Panc1 (cell line): ENCODE measurements around the gene MAGEA4. TPM values are rescaled to one million over a fixed set of nuclear protein-coding genes. Genes with fewer than 3 reads are reported as not detected.

Experiments used
- ATAC-seq: fragments of 200-7000 bp; cut with Tn5 transposase; 2 replicates; pipeline ENCODE4 v1.9.1; 2020; ENCODE audit warnings: mild to moderate bottlenecking, moderate library complexity
- BruUV-seq: library from RNA; stranded (reverse); fragments of 400-500 nt; replicated peaks from 2 replicates; lab custom pipeline; 2021; lab: Mats Ljungman, UMichigan
- CTCF ChIA-PET: fragments of 300-600 bp; sonication (Branson Sonifier 250); formaldehyde crosslinking; loops from one replicate; lab custom pipeline; 2022; ENCODE audit warnings: antibody characterized with exemption; lab: Charles Lee
- POLR2A ChIA-PET: fragments of 300-600 bp; sonication (Branson Sonifier 250); formaldehyde crosslinking; loops from one replicate; lab custom pipeline; 2022; ENCODE audit warnings: antibody characterized with exemption; lab: Charles Lee
- DNase-seq: peaks from one replicate; pipeline ENCODE4 v3.0.0-alpha.2; 2010; ENCODE audit warnings: low read depth, low spot score
- H3K27ac ChIP-seq: 2 replicates; pipeline ENCODE4 v1.5.1; 2011; ENCODE audit warnings: mild to moderate bottlenecking, low read length, inconsistent platforms
- H3K27me3 ChIP-seq: fragments of 200-500 bp; sonication (Bioruptor generic); 2 replicates; pipeline ENCODE4 v1.6.0; 2014; ENCODE audit warnings: low read length, inconsistent platforms; ENCODE audit not compliant: control insufficient read depth, insufficient read depth
- H3K36me3 ChIP-seq: fragments of 200-500 bp; sonication (Bioruptor generic); 2 replicates; pipeline ENCODE4 v1.5.1; 2014; ENCODE audit warnings: inconsistent platforms, mild to moderate bottlenecking, low read length, moderate library complexity; ENCODE audit not compliant: control insufficient read depth, insufficient read depth
- H3K4me1 ChIP-seq: 2 replicates; pipeline ENCODE4 v1.5.1; 2011; ENCODE audit warnings: inconsistent platforms, mild to moderate bottlenecking, low read length, moderate library complexity; ENCODE audit not compliant: control insufficient read depth, insufficient read depth
- H3K4me3 ChIP-seq, 2 experiments: 2 replicates each; pipeline ENCODE4 v1.5.1; 2011 to 2012; ENCODE audit warnings: low read depth in 2 of 2, low read length in 2 of 2, mild to moderate bottlenecking in 2 of 2, inconsistent platforms in 1 of 2, moderate library complexity in 1 of 2
- H3K9me3 ChIP-seq: fragments of 200-500 bp; sonication (Bioruptor generic); 2 replicates; pipeline ENCODE4 v1.5.1; 2014; ENCODE audit warnings: low read depth, mild to moderate bottlenecking, inconsistent platforms, low read length, moderate library complexity; ENCODE audit not compliant: control insufficient read depth, insufficient read depth
- POLR2AphosphoS5 ChIP-seq: IDR thresholded peaks from 2 replicates; pipeline ENCODE4 v1.6.1; 2012; ENCODE audit warnings: mild to moderate bottlenecking, low read depth, low read length, moderate library complexity
- SIN3A ChIP-seq: IDR thresholded peaks from 2 replicates; pipeline ENCODE4 v1.6.1; 2012; ENCODE audit warnings: low read depth, mild to moderate bottlenecking, low read length, moderate library complexity, borderline replicate concordance; ENCODE audit not compliant: insufficient read depth
- TCF7L2 ChIP-seq: IDR thresholded peaks from 2 replicates; pipeline ENCODE4 v1.6.1; 2011; ENCODE audit warnings: mild to moderate bottlenecking, low read depth, low read length, inconsistent platforms
- in situ Hi-C: cut with HindIII; loops from 2 replicates; pipeline ENCODE4 v1.10.0; 2016; ENCODE audit warnings: low sequenced_read_pairs, low pct_unique_long_range_greater_than_20kb
- intact Hi-C: fragments of 100-400 bp; cut with micrococcal nuclease; formaldehyde crosslinking; loops from one replicate; pipeline ENCODE4 v1.10.0; 2022; ENCODE audit not compliant: unreplicated experiment
- total RNA-seq: library from RNA; stranded (reverse); gene quantifications from one replicate; pipeline ENCODE4 v1.2.1, GENCODE V29; 2021; ENCODE audit not compliant: unreplicated experiment
- TF ChIP-seq, protein P1 (sequence below), 2 experiments: IDR thresholded peaks; 2 replicates each; pipeline ENCODE4 v1.6.1; 2011 to 2012; ENCODE audit warnings: low read depth in 2 of 2, control low read depth in 1 of 2, low read length in 1 of 2, mild to moderate bottlenecking in 1 of 2, moderate library complexity in 1 of 2; ENCODE audit not compliant: insufficient read depth in 1 of 2
- TF ChIP-seq, protein P2 (sequence below): fragments of 450-650 bp; IDR thresholded peaks from 2 replicates; pipeline ENCODE4 v1.5.1; 2017; ENCODE audit warnings: mild to moderate bottlenecking

Gene MAGEA4
- total RNA-seq, 1 experiment from 2014 or later: not detected

DNA sequence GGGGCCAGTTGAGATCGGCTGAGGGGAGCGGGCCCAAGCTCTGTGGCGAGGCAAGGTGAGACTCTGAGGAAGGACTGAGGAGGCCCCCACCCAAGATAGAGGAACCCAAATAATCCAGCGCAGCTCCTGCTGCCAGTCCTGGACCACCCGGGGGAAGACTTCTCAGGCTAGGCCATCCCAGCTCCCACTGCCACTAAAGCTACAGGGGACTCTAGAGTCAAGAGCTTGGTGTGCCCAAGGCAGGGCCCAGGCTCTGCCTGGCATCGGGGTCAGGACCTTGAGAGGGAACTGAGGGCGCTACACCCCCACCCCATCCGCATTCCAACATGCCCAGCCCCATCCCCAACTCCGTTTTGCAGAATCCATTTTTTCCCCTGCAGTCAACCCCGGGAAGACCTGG lies 8.6 kb downstream of the MAGEA4 start:
- in situ Hi-C loops: no loop called here
- Histone ChIP-seq H3K27me3 (no peaks in the 10 kb centered on the region), H3K4me1 (no peaks in the 10 kb centered on the region), H3K9me3 (no peaks in the 10 kb centered on the region), H3K27ac (no peak overlapping the region), H3K36me3 (no peaks in the 10 kb centered on the region), H3K4me3 (no peak overlapping the region)
- ATAC-seq (no peak), DNase-seq (no peak)
- TF ChIP-seq, protein P1, sequence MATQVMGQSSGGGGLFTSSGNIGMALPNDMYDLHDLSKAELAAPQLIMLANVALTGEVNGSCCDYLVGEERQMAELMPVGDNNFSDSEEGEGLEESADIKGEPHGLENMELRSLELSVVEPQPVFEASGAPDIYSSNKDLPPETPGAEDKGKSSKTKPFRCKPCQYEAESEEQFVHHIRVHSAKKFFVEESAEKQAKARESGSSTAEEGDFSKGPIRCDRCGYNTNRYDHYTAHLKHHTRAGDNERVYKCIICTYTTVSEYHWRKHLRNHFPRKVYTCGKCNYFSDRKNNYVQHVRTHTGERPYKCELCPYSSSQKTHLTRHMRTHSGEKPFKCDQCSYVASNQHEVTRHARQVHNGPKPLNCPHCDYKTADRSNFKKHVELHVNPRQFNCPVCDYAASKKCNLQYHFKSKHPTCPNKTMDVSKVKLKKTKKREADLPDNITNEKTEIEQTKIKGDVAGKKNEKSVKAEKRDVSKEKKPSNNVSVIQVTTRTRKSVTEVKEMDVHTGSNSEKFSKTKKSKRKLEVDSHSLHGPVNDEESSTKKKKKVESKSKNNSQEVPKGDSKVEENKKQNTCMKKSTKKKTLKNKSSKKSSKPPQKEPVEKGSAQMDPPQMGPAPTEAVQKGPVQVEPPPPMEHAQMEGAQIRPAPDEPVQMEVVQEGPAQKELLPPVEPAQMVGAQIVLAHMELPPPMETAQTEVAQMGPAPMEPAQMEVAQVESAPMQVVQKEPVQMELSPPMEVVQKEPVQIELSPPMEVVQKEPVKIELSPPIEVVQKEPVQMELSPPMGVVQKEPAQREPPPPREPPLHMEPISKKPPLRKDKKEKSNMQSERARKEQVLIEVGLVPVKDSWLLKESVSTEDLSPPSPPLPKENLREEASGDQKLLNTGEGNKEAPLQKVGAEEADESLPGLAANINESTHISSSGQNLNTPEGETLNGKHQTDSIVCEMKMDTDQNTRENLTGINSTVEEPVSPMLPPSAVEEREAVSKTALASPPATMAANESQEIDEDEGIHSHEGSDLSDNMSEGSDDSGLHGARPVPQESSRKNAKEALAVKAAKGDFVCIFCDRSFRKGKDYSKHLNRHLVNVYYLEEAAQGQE (IDR thresholded peaks at IDR 0.05; ENCODE audit: insufficient read depth in 1 of 2, low read depth in 2 of 2, low read length in 1 of 2): no peak
- TF ChIP-seq SIN3A (no peak), POLR2AphosphoS5 (no peak), TCF7L2 (no peak)
- TF ChIP-seq, protein P2, sequence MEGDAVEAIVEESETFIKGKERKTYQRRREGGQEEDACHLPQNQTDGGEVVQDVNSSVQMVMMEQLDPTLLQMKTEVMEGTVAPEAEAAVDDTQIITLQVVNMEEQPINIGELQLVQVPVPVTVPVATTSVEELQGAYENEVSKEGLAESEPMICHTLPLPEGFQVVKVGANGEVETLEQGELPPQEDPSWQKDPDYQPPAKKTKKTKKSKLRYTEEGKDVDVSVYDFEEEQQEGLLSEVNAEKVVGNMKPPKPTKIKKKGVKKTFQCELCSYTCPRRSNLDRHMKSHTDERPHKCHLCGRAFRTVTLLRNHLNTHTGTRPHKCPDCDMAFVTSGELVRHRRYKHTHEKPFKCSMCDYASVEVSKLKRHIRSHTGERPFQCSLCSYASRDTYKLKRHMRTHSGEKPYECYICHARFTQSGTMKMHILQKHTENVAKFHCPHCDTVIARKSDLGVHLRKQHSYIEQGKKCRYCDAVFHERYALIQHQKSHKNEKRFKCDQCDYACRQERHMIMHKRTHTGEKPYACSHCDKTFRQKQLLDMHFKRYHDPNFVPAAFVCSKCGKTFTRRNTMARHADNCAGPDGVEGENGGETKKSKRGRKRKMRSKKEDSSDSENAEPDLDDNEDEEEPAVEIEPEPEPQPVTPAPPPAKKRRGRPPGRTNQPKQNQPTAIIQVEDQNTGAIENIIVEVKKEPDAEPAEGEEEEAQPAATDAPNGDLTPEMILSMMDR: no peak
- intact Hi-C loops: no loop called here
- no TSS peak for BruUV-seq
- CTCF ChIA-PET: no interaction called here
- POLR2A ChIA-PET: no interaction called here

GRCh38 chrX:151921866-151922265 lies 9.2 kb downstream of the MAGEA4 start:
- H3K27me3 ChIP-seq: no peaks in the 10 kb centered on the region
- TF ChIP-seq, protein P2: no peak
- TF ChIP-seq SIN3A (no peak), POLR2AphosphoS5 (no peak), TCF7L2 (no peak)
- TF ChIP-seq, protein P1 (IDR thresholded peaks at IDR 0.05; ENCODE audit: insufficient read depth in 1 of 2, low read depth in 2 of 2, low read length in 1 of 2): no peak
- no peaks in the 10 kb centered on the region for H3K9me3 ChIP-seq
- H3K27ac ChIP-seq: no peak overlapping the region
- intact Hi-C loops (no loop called here), in situ Hi-C loops (no loop called here)
- DNase-seq: no peak
- POLR2A ChIA-PET: no interaction called here
- H3K36me3 ChIP-seq: no peaks in the 10 kb centered on the region
- CTCF ChIA-PET: no interaction called here
- no peak for ATAC-seq
- no peaks in the 10 kb centered on the region for H3K4me1 ChIP-seq
- no peak overlapping the region for H3K4me3 ChIP-seq
- BruUV-seq: no TSS peak
